ENCODE results near the gene LDHB. TPM values are rescaled to one million over a fixed set of nuclear protein-coding genes. Genes with fewer than 3 reads are reported as not detected.
A peak's percentile ranks its signal among the peaks of the same experiment; 100 is the strongest.
"Not testable (repeated sequence)": the region's sequence is repeated elsewhere in the genome, so short reads cannot be mapped to it uniquely, and the experiment has no call there.

The LDHB gene
- total RNA-seq, 1 experiment from 2014 or later: 848 TPM

GRCh38 chr12:21655591-21655990 lies 2.1 kb downstream of the LDHB start:
- Histone ChIP-seq H3K36me3 (ENCODE audit: insufficient read depth, low read length) (peaks cover 58% of the 10 kb centered on the region), H3K27me3 (ENCODE audit: low read length) (no peaks in the 10 kb centered on the region), H2AFZ (ENCODE audit: low read length) (no peak overlapping the region), H3K4me1 (ENCODE audit: low read length) (peaks cover 52% of the 10 kb centered on the region), H3K9me2 (replicated peaks; ENCODE audit: insufficient read depth, low read length) (no peaks in the 10 kb centered on the region), H3K9ac (ENCODE audit: low read length) (0 out of 2 replicates have a peak overlapping the region, but pooled peaks have one; percentile 89), H4K20me1 (ENCODE audit: insufficient read depth, low read depth, low read length) (peaks cover 28% of the 10 kb centered on the region), H3K27ac (ENCODE audit: low read length) (no peak overlapping the region; the same call in 1 of the 2 replicates), H3K4me3 (ENCODE audit: low read length) (peak overlapping the region; percentile 83), H3K9me3 (ENCODE audit: low read length) (no peaks in the 10 kb centered on the region), H3K4me2 (ENCODE audit: low read depth, low read length, poor library complexity, severe bottlenecking) (peak overlapping the region; percentile 83), H3K79me2 (ENCODE audit: low read length) (peaks cover 73% of the 10 kb centered on the region)
- no peak for DNase-seq

- Histone ChIP-seq H3K9me2 (replicated peaks; ENCODE audit: insufficient read depth, low read length) (no peaks in the 10 kb centered on the region), H3K9me3 (ENCODE audit: low read length) (no peaks in the 10 kb centered on the region), H4K20me1 (ENCODE audit: insufficient read depth, low read depth, low read length) (peaks cover 37% of the 10 kb centered on the region), H3K4me2 (ENCODE audit: low read depth, low read length, poor library complexity, severe bottlenecking) (no peak overlapping the region), H3K79me2 (ENCODE audit: low read length) (peaks cover 92% of the 10 kb centered on the region), H3K4me3 (ENCODE audit: low read length) (no peak overlapping the region), H3K9ac (ENCODE audit: low read length) (no peak overlapping the region), H3K4me1 (ENCODE audit: low read length) (peaks cover 83% of the 10 kb centered on the region), H3K27ac (ENCODE audit: low read length) (no peak overlapping the region), H3K36me3 (ENCODE audit: insufficient read depth, low read length) (peaks cover 86% of the 10 kb centered on the region), H2AFZ (ENCODE audit: low read length) (no peak overlapping the region), H3K27me3 (ENCODE audit: low read length) (no peaks in the 10 kb centered on the region)
- DNase-seq: no peak
These were observed 5.8 kb downstream of the LDHB start for GRCh38 chr12:21651821-21652220.

GRCh38 chr12:21650997-21651396 lies 6.6 kb downstream of the LDHB start:
- peaks cover 86% of the 10 kb centered on the region for H3K4me1 ChIP-seq (ENCODE audit: low read length)
- H3K27me3 ChIP-seq (ENCODE audit: low read length): no peaks in the 10 kb centered on the region
- no peaks in the 10 kb centered on the region for H3K9me3 ChIP-seq (ENCODE audit: low read length)
- peaks cover 30% of the 10 kb centered on the region for H4K20me1 ChIP-seq (ENCODE audit: insufficient read depth, low read depth, low read length)
- peaks cover 85% of the 10 kb centered on the region for H3K36me3 ChIP-seq (ENCODE audit: insufficient read depth, low read length)
- H3K9ac ChIP-seq (ENCODE audit: low read length): no peak overlapping the region
- H2AFZ ChIP-seq (ENCODE audit: low read length): no peak overlapping the region
- no peak overlapping the region for H3K27ac ChIP-seq (ENCODE audit: low read length)
- no peak for DNase-seq
- no peaks in the 10 kb centered on the region for H3K9me2 ChIP-seq (replicated peaks; ENCODE audit: insufficient read depth, low read length)
- no peak overlapping the region for H3K4me2 ChIP-seq (ENCODE audit: low read depth, low read length, poor library complexity, severe bottlenecking)
- H3K79me2 ChIP-seq (ENCODE audit: low read length): peaks cover 88% of the 10 kb centered on the region
- H3K4me3 ChIP-seq (ENCODE audit: low read length): no peak overlapping the region

GRCh38 chr12:21649034-21649433 lies 8.6 kb downstream of the LDHB start:
- H2AFZ ChIP-seq (ENCODE audit: low read length): no peak overlapping the region
- H3K9me3 ChIP-seq (ENCODE audit: low read length): no peaks in the 10 kb centered on the region
- H3K9me2 ChIP-seq (replicated peaks; ENCODE audit: insufficient read depth, low read length): no peaks in the 10 kb centered on the region
- H3K4me3 ChIP-seq (ENCODE audit: low read length): no peak overlapping the region
- peaks cover 79% of the 10 kb centered on the region for H3K4me1 ChIP-seq (ENCODE audit: low read length)
- no peak overlapping the region for H3K4me2 ChIP-seq (ENCODE audit: low read depth, low read length, poor library complexity, severe bottlenecking)
- peaks cover 73% of the 10 kb centered on the region for H3K79me2 ChIP-seq (ENCODE audit: low read length)
- H3K9ac ChIP-seq (ENCODE audit: low read length): no peak overlapping the region
- H3K36me3 ChIP-seq (ENCODE audit: insufficient read depth, low read length): peaks cover 77% of the 10 kb centered on the region
- H4K20me1 ChIP-seq (ENCODE audit: insufficient read depth, low read depth, low read length): peaks cover 21% of the 10 kb centered on the region; the same call in 1 of the 2 replicates
- no peak for DNase-seq
- no peaks in the 10 kb centered on the region for H3K27me3 ChIP-seq (ENCODE audit: low read length)
- no peak overlapping the region for H3K27ac ChIP-seq (ENCODE audit: low read length)

GRCh38 chr12:21648378-21648777 lies 9.3 kb downstream of the LDHB start:
- DNase-seq: no peak
- Histone ChIP-seq H3K9me2 (replicated peaks; ENCODE audit: insufficient read depth, low read length) (no peaks in the 10 kb centered on the region), H3K36me3 (ENCODE audit: insufficient read depth, low read length) (peaks cover 79% of the 10 kb centered on the region), H3K27me3 (ENCODE audit: low read length) (no peaks in the 10 kb centered on the region), H2AFZ (ENCODE audit: low read length) (no peak overlapping the region), H3K9me3 (ENCODE audit: low read length) (no peaks in the 10 kb centered on the region), H3K27ac (ENCODE audit: low read length) (no peak overlapping the region), H4K20me1 (ENCODE audit: insufficient read depth, low read depth, low read length) (peaks cover 19% of the 10 kb centered on the region; the same call in 1 of the 2 replicates), H3K79me2 (ENCODE audit: low read length) (peaks cover 74% of the 10 kb centered on the region), H3K4me1 (ENCODE audit: low read length) (peaks cover 74% of the 10 kb centered on the region), H3K9ac (ENCODE audit: low read length) (no peak overlapping the region), H3K4me3 (ENCODE audit: low read length) (no peak overlapping the region), H3K4me2 (ENCODE audit: low read depth, low read length, poor library complexity, severe bottlenecking) (no peak overlapping the region)

- Histone ChIP-seq H3K9ac (ENCODE audit: low read length) (no peak overlapping the region), H3K79me2 (ENCODE audit: low read length) (peaks cover 64% of the 10 kb centered on the region), H3K27ac (ENCODE audit: low read length) (no peak overlapping the region), H3K4me1 (ENCODE audit: low read length) (peaks cover 66% of the 10 kb centered on the region), H3K27me3 (ENCODE audit: low read length) (no peaks in the 10 kb centered on the region), H3K36me3 (ENCODE audit: insufficient read depth, low read length) (peaks cover 80% of the 10 kb centered on the region), H4K20me1 (ENCODE audit: insufficient read depth, low read depth, low read length) (peaks cover 15% of the 10 kb centered on the region; the same call in 1 of the 2 replicates), H3K4me3 (ENCODE audit: low read length) (no peak overlapping the region), H3K4me2 (ENCODE audit: low read depth, low read length, poor library complexity, severe bottlenecking) (no peak overlapping the region), H2AFZ (ENCODE audit: low read length) (no peak overlapping the region), H3K9me2 (replicated peaks; ENCODE audit: insufficient read depth, low read length) (no peaks in the 10 kb centered on the region), H3K9me3 (ENCODE audit: low read length) (no peaks in the 10 kb centered on the region)
- no peak for DNase-seq
These were observed 10.5 kb downstream of the LDHB start for GRCh38 chr12:21647179-21647578.

GRCh38 chr12:21645041-21645500 lies 12.6 kb downstream of the LDHB start:
- H3K27ac ChIP-seq (ENCODE audit: low read length): 0 out of 2 replicates have a peak overlapping the region, but pooled peaks have one; percentile 36
- peaks cover 58% of the 10 kb centered on the region for H3K79me2 ChIP-seq (ENCODE audit: low read length)
- H3K36me3 ChIP-seq (ENCODE audit: insufficient read depth, low read length): peaks cover 77% of the 10 kb centered on the region
- H3K4me3 ChIP-seq (ENCODE audit: low read length); H3K9me3 ChIP-seq (ENCODE audit: low read length); H3K9me2 ChIP-seq (replicated peaks; ENCODE audit: insufficient read depth, low read length); H3K27me3 ChIP-seq (ENCODE audit: low read length); H2AFZ ChIP-seq (ENCODE audit: low read length); H3K4me2 ChIP-seq (ENCODE audit: low read depth, low read length, poor library complexity, severe bottlenecking); H3K9ac ChIP-seq (ENCODE audit: low read length): not testable (repeated sequence)
- peaks cover 17% of the 10 kb centered on the region; the same call in 1 of the 2 replicates for H4K20me1 ChIP-seq (ENCODE audit: insufficient read depth, low read depth, low read length)
- DNase-seq: peak; percentile 38
- H3K4me1 ChIP-seq (ENCODE audit: low read length): peaks cover 47% of the 10 kb centered on the region

GRCh38 chr12:21644516-21644915 lies 13.1 kb downstream of the LDHB start:
- Histone ChIP-seq H3K9me3 (ENCODE audit: low read length) (no peaks in the 10 kb centered on the region), H3K9me2 (replicated peaks; ENCODE audit: insufficient read depth, low read length) (no peaks in the 10 kb centered on the region), H3K4me1 (ENCODE audit: low read length) (peaks cover 45% of the 10 kb centered on the region), H3K27me3 (ENCODE audit: low read length) (no peaks in the 10 kb centered on the region), H3K36me3 (ENCODE audit: insufficient read depth, low read length) (peaks cover 80% of the 10 kb centered on the region), H3K9ac (ENCODE audit: low read length) (no peak overlapping the region), H3K4me3 (ENCODE audit: low read length) (no peak overlapping the region), H2AFZ (ENCODE audit: low read length) (no peak overlapping the region), H3K27ac (ENCODE audit: low read length) (peak overlapping the region; percentile 36; the same call in 1 of the 2 replicates), H3K79me2 (ENCODE audit: low read length) (peaks cover 57% of the 10 kb centered on the region), H3K4me2 (ENCODE audit: low read depth, low read length, poor library complexity, severe bottlenecking) (no peak overlapping the region), H4K20me1 (ENCODE audit: insufficient read depth, low read depth, low read length) (peaks cover 17% of the 10 kb centered on the region; the same call in 1 of the 2 replicates)
- peak; percentile 35 for DNase-seq

Data from Karpas-422 (cell line).